Umbilical cord (tissue), 2 donors: Measurements from ENCODE around the gene ESR2. TPM values are rescaled to one million over a fixed set of nuclear protein-coding genes. Genes with fewer than 3 reads are reported as not detected.
"Not testable (repeated sequence)": the region's sequence is repeated elsewhere in the genome, so short reads cannot be mapped to it uniquely, and the experiment has no call there.

Experiments
- DNase-seq: peaks from one replicate; pipeline ENCODE4 v3.0.0-alpha.2; 2015; ENCODE audit warnings: low spot score
- total RNA-seq: library from RNA; depleted of rRNA; stranded (reverse); fragments of >200 nt; gene quantifications from one replicate; pipeline ENCODE4 v1.2.3, GENCODE V29; 2014; ENCODE audit warnings: low replicate concordance; ENCODE audit not compliant: insufficient read depth

The ESR2 gene
- total RNA-seq: 1.2 TPM

DNA sequence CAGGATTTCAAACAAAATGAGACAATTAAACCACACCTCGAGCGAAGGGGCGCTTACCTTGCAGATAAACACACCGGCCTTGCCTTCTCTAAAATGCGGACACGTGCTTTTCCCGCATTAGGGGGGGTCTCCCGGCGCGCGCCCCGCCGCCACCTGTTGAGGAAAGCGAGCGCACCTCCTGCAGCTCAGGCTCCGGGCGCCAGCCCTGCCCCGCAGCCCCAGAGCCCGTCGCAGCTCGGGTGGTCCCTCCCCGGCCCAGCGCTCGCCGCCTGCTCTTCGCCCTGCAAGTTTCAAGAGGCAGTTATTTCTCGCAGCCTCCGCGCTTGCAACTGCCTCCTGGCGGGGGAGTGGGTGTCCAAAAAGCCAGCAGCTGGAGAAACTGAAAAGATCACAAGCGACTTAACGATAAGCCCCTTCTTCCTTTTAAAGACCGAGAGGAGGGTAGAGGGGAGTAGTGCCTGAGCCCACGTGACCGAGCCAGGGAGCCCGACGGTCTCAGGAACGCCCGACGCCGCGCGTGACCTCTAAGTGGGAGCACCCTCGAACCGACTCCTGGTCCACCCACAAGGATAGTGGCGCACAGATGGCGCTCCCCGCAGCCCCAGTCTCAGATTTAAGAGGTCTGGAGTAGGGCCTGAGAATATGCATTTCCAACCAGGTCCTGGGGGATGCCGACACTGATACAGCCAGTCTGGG is at the start of gene ESR2:
Gene ESR2, minus strand, starts transcription at position 396 of the 696 bp plus-strand sequence. CDS start 11,386 bp downstream, outside the sequence.
- peak; percentile 56 for DNase-seq

DNA sequence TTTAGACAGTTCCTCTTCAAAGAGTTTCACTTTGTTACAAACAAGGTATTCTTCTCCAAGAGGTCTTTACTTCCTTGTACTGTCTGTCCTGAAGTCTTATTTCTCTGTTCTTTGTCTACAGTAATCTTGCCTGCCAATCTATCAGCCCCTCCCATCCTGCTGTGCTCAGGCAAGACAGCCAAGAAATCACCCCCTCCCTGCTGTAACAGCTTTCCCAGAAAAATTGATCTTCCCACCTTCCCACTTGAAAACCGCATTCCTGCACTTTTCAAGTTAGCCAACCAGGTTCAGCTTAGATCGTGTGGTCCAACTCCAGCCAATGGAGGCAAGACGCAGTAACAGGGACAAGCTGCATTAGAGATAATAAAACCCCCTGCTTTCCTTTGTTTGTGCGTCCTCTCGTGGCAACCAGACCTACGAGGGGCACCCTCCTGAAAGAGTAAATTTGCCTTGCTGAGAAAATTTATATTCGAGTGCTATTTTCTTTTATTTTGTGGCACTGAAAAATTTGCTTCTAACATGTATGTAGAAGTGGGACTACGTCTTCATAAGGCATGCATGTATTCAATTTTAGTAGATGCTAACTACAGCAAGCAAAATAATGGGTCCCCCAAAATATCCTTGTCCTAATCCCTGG is 46.5 kb upstream of the ESR2 start:
- no peak for DNase-seq

DNA sequence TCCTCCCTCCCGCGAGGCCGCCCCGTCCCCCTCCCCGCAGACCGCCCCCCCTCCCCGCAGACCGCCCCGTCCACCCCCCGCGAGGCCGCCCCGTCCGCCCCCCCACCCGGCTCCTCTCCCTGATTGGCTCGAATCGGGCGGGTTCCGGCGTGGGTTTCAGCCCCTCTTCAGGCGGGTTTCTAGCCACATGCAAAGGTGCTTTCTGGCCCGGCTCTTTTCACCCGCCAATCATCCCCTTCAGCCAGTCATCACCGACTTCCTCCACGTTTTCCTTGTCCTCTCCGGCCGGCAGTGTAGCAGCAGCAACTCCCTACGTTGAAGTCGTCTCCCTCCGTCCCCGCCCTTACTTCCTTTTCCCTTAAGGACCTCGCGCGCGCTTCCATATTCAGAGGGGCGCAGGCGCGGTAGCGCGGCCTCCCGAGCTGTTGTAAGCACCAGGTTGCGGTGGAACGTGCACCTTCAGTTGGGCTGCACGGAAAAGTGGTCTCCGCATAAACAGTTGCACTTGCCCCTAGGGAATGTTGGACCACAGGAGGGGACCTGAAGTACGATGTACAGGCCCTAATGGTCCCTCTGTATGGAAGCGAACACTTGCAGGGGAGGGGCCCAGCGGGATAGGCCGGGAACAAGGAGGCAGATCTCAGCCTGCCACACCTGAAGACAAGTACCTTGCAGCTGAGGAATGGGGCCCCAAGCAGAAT is 44.6 kb upstream of the ESR2 start:
- DNase-seq: peak; percentile 100

DNA sequence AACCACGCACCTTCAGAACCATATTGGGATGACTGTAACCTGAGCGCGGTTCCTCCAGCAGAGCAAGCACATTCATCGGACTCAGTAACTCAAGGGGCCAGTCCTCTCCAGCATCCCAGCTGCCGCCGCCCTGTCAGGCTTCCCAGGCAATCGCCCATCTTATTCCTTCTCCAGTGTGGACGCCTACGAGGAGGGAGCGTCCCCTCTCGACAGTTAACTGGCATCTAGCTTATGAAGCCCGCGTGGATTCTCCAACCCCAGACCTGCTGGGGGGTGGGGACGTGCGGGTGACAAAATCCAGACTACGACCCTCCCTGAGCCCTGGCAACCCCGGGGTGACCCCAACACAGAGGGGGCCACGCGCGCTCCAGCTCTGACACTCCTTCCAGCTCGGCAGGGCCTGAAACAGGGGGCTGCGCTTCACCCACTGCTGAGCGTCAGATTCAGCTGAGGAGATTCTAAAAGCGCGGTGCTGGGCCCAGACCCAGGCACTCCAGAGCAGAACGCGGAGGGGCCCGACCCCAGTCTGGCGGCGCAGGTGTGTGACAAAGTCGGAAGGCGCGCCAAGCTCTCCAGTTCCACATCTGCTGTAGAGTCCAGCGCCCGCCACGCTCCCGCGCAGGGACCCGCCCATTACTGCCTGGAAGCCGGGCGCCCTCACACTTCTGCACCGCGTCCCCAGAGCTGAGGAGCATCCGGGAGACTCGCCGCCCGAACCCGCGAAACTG is 43.9 kb upstream of the ESR2 start:
- peak; percentile 75 for DNase-seq

DNA sequence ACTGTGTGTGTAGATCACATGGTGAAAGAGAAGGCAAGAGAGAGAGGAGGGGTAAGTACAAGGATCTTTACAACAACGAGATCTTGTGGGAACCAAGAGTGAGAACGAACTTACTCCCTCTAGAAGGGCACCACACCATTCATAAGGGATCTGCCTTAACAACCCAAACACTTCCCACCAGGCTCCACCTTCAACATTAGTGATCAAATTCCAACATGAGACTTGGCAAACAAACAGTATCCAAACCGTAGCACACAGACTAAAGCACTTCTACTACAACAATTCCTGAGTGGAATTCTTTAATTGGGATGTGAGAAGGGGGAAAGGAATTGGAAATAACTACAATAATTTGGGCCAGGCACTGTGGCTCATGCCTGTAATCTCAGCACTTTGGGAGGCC is 35.0 kb upstream of the ESR2 start:
- no peak for DNase-seq

DNA sequence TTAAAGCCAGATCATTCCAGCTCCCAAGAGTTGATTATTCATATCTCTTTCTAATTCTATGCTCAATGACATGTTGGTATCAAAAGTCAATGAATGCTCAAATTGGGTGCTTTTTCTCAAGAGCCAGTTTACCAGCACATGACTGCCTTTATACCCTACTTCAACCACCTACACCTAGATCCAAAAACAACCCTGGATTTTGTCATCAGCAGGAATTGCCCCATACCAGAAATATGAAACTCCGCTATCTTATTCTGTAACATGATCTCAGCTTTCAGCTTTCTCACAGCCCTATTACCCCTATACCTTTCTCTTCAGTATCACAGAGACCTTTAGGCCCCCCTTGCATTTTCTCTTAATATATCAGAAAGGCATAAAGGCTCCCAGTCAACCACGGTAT is 32.3 kb upstream of the ESR2 start:
- no peak for DNase-seq

DNA sequence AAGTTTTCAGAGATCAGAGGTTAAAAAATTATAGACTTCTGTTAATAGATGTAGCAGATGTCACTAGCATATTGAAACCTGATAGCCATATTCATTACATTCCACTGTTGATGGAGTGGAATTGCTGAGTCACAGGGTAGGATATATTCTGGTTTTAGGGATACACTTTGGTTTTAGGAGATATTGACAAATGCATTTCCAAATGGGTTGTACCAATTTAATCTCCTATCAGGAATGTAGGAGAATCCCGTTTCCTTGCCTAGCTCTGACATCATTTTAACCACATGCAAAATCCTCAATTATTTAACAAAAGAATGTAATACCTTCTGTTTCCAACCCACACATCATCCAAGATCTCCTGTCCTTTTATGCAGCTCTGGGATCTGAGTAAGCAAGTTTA is 30.7 kb upstream of the ESR2 start:
- DNase-seq: no peak

DNA sequence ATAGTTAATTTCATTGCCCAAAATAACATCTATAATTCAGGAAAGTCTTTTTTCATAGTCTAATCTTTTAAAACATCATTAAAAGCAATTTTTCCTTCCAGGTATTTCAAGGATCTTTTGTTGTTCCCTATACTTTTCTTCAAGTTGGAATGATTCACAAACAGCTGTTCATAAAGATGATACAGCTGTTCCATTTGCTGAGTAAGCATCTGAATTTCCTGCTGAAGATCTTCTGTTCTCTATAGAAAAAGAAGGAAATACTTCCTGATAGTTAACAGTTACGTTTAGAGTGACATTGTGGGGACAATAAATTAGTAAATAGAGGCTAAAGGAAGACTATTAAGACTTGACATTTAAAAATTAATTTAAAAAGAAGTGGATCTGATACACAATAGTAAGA is 30.3 kb upstream of the ESR2 start:
- DNase-seq: no peak

DNA sequence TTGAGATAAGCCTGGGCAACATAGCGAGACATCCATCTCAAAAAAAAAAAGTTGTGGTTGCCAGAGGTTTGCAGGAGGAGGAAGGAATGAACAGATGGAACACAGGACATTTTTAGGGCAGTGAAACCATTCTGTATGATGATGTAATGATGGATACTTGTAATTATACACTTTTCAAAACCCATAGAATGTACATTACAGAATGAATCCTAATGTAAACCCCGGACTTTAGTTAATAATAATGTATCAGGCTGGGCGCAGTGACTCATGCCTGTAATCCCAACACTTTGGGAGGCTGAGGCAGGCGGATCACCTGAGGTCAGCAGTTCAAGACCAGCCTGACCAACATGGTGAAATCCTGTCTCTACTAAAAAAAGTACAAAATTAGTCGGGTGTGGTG is 26.2 kb upstream of the ESR2 start:
- not testable (repeated sequence) for DNase-seq

DNA sequence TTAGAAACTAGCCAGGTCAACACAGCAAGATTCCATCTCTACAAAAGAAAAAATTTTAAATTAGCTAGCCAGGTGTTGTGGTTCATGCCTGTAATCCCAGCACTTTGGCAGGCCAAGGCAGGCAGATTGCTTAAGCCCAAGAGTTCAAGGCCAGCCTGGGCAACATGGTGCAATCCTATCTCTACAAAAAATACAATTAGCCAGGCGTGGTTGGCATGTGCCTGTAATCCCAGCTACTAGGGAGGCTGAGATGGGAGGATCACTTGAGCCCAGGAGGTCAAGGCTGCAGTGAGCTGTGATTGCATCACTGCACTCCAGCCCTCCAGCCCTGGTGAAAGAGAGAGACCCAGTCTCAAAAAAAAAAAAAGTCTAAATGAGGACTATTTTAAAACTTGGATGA is 24.5 kb upstream of the ESR2 start:
- DNase-seq: not testable (repeated sequence)

DNA sequence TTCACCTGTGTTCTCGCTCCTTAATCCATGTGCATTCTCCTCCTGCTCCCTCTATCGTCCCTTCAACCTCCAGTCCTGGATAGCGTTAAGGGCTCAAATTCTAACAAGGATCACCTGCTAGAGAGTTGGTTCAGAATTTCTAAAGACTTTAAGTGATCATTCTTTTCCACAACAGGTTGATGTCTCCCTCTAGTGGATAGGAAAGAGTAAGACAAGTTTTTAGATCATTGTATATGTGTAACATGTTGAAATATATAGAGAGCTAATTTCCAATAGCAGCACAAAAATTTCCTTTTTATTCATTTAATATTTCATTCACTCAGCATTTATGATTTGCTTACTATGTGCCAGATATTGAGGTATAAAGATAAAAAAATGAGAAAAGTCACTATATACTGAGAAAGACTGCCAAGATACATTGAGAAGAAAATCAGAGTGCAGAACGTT is 9.3 kb upstream of the ESR2 start:
- DNase-seq: peak; percentile 65

DNA sequence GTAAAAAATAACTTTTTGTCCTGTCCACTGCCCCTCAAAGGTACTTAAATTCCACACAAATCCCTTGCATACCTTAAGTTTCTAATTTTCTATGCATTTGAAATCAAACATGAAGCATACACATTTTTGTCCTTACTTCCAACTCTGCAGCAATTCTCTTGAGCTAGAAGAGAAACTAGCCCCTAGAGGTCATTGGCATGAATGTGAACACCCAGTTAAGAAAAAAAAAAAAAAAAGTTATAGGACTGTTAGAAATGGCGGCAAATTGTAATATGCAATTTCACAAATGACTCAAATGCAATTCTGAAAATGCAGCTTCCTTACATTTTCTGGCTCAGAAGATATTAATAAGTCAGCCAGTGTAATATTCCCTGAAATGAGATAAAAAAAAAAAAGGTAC is 4.6 kb upstream of the ESR2 start:
- no peak for DNase-seq

DNA sequence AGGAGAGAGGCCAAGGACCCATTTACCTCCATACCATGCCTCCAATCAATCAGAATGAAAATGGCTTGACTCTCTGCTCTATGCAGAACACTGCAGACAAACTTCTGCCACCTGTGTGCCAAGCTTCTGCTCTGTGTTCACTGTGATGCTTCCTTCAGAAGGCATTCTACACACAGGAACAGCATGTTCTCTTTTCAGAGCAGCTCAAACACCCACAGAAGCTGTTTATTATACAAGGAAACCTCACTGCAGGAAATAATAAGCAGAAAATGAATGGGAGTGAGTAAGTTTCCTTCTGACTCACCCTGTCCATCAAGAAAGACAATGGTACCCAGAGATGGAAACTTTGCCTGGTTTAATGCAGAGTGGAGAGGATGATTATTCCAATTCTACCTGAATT is 2.4 kb upstream of the ESR2 start:
- DNase-seq: no peak

DNA sequence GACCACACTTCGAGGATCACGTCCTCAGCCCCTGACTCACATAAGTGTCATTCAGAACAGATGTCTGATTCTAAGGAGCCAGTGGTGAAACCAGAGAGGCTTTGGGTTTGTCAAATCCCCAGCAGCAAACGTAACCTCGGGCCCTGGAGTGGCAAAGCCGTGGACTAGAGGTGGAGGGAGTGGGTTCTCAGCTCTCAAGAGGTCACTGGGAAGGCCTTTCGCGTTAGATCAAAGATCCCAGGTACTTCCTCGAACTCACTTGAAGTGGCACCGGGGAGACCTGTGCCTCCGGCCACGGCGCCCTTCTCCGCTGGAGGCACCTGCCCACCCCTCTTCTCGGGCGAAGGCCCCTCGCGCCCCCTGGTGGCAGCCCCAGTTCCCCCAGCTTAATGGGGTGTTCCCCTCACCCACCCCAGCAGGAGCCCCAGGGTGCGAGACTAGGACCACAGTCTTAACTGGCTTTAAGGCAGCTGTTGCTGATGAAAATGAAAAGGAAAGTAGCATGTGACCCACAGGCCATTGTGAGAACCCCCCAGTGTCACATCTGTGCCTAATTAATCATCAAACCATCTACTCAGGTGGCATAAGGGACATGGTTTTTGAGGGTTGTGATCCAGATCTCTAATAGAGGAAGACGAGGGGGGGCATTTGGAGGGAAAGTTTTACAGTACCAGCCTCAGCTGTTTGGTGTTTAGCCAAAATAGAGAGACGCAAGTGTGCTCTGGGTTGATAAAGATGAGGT is 672 bp upstream of the ESR2 start:
- peak; percentile 27 for DNase-seq

DNA sequence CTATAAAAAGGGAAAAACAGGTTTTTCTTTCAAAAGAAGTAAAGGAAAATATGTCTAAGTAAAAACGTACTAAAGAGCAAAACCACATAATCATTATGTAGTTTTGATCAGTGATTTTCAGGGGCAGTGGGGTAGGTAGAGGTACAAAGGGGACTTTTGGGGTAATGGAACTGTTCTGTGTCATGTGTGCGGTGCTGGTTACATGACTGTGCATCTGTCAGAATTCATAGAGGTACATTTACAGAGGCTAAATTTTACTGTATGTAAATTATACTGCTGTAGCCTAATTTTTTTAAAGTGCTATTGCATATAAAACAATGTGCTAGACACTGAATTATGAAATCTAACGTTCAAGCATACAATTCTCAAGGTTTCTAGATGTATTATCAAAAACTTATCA is 2.0 kb downstream of the ESR2 start:
- DNase-seq: no peak

DNA sequence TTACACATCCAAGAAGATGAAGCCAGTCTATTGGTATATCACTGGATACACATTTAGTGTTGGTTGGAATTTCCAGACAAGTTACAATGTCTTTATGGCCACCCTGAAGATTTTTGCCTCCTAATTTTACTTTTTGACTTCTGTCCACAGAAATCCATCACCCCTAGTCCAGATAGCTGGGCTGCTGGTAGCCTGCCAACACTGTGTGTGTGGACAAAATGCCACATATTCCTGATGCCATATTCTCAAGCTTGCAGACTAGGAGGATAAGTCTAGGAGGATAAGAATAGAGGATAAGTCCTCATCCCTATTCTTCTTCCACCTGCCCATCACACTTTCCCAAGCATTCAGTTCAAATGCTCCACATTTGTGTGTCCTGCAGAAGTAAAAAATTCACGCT is 4.6 kb downstream of the ESR2 start:
- DNase-seq: no peak

DNA sequence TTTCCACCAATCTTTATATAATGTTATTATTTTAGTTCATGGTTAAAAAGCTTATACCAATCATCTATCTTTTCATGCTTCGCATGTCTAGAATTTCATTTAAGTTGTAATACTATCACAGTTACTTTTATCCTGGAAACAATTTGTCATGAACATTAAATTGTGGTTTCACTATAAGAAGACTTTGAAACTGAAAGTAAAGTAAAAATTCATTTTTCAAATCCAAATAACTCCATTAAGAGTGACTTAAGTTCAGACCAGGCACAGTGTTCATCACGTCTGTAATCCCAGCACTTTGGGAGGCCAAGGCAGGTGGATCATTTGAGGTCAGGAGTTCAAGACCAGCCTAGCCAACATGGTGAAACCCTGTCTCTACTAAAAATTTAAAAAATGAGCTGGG is 12.4 kb downstream of the ESR2 start:
- no peak for DNase-seq

DNA sequence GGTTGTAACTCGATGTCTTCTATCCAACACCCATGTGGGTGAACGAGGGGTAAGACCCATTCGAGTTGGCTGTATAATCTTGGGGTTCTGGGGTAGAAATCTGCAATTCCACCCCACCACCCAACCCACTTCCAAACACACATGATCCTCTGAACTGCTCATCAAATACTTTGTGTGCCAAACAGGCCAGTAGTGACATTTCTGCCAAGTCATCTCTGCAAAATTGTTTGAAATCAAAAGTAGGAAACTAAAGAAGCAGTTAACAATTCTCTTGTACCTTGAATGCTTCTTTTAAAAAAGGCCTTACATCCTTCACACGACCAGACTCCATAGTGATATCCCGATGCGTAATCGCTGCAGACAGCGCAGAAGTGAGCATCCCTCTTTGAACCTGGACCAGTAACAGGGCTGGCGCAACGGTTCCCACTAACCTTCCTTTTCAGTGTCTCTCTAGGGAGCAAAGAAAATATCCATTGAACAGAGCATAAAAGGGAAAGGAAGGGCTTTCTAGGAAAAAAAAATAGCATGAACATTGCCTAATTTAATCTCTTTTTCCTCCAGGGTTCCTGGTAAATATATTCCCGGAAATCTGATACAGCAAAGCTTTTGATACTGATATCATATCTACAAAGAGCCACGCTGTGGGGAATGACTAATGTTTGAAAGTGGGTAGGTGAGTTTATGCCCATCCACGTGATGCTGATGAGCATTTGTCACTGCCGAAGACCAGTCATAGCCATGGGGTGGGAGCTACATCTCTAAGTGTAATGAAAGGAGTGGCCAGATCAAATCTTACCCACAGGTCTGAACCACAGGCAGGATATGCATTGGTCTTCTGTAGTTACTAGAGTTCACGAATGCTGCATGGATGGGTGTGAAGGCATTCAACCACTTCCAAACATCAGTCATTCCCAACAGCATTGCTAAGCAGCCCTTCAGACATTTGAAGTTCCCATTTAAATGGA is 14.2 kb downstream of the ESR2 start:
- no peak for DNase-seq

DNA sequence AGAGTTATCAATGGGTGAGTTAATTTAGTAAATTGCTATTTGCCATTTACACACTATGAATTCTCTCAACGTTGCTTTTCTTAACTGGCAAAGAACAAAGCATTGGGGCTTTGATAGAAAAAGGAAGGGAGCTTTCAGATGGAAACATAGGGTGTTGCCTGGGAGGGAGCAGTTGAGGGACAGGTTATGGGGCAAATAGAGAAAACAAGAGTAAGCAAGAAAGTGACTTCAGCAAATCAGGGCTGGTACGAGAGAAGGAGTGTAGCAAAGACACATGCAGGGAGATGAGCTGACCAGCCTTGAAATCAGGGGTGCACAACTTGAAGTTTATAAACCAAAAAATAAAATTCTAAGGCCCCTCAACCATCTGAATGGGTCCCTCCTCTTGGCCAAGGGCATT is 15.7 kb downstream of the ESR2 start:
- DNase-seq: no peak

DNA sequence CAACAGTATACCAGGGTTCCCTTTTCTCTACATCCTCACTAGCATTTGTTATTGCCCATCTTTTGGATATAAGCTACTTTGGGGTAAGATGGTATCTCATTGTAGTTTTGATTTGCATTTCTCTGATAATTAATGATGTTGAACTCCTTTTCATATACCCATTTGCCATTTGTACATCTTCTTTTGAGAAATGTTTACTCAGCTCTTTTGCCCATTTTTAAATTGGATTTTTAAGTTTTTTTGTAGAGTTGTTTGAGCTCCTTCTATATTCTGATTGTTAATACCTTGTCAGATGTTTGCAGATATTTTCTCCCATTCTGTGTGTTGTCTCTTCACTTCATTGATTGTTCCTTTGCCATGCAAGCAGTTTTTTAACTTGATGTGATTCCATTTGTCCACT is 22.2 kb downstream of the ESR2 start:
- DNase-seq: no peak
